ENCODE measurements around the gene PRKN. TPM values are rescaled to one million over a fixed set of nuclear protein-coding genes. Genes with fewer than 3 reads are reported as not detected.

Gene PRKN
- total and polyA plus RNA-seq, 2 donors (not counting 3 experiments of a cell fraction or from before 2014, with no cell fraction given) = 0.06 TPM; not detected in 1

GRCh38 chr6:161303628-161304340 is 1423.8 kb downstream of the PRKN start:
- intact Hi-C loops (cut with micrococcal nuclease) = no loop called here
- H2AFZ ChIP-seq (ENCODE audit: low read depth, low read length) = no peak overlapping the region
- no peaks in the 10 kb centered on the region for H3K9me1 ChIP-seq (replicated peaks; ENCODE audit: control insufficient read depth, extremely low read depth, insufficient read depth, low read length)
- no peaks in the 10 kb centered on the region for H3K27me3 ChIP-seq (ENCODE audit: control insufficient read depth in 2 of 2, insufficient read depth in 2 of 2, low read length in 2 of 2)
- dilution Hi-C loops (cut with MboI; ENCODE audit: extremely low pct_ligation_motif_present, low sequenced_read_pairs) = no loop called here
- no peak overlapping the region for H3K9ac ChIP-seq (replicated peaks; ENCODE audit: extremely low read depth, insufficient read depth, low read length)
- no peak for FAIRE-seq
- ChIA-PET CTCF (no interaction called here), POLR2A (no interaction called here)
- peak; percentile 36 for TF ChIP-seq FOS (IDR thresholded peaks at IDR 0.05; ENCODE audit: borderline replicate concordance, insufficient read depth, low read length)
- no peak for TF ChIP-seq POLR2A (IDR thresholded peaks at IDR 0.05; ENCODE audit: low read depth, low read length)
- TF ChIP-seq CTCF (IDR thresholded peaks at IDR 0.05; ENCODE audit: extremely low read depth in 1 of 2, insufficient read depth in 1 of 2, low read depth in 1 of 2, low read length in 2 of 2) = no peak
- no peaks in the 10 kb centered on the region for H3K36me3 ChIP-seq (ENCODE audit: control insufficient read depth in 2 of 2, extremely low read depth in 1 of 2, insufficient read depth in 2 of 2, low read length in 2 of 2)
- H3K27ac ChIP-seq (ENCODE audit: insufficient read depth, low read depth, low read length) = no peak overlapping the region
- no TSS peak for BruUV-seq (replicated peaks)
- no peaks in the 10 kb centered on the region for H3K9me3 ChIP-seq (replicated peaks; ENCODE audit: control insufficient read depth, insufficient read depth, low read length)
- H3K4me3 ChIP-seq (replicated peaks in 1 of 3; ENCODE audit: insufficient read depth in 1 of 3, low read depth in 1 of 3, low read length in 3 of 3) = no peak overlapping the region
- no peak for DNase-seq (ENCODE audit: low read depth, low spot score)
- H3K79me2 ChIP-seq (ENCODE audit: control insufficient read depth, insufficient read depth, low read length) = no peaks in the 10 kb centered on the region
- H3K4me2 ChIP-seq (ENCODE audit: insufficient read depth, low read length) = no peak overlapping the region
- H4K20me1 ChIP-seq (replicated peaks; ENCODE audit: control insufficient read depth, extremely low read depth, insufficient read depth, low read length) = no peaks in the 10 kb centered on the region
- no peaks in the 10 kb centered on the region for H3K4me1 ChIP-seq (ENCODE audit: control insufficient read depth, extremely low read depth, insufficient read depth, low read length)

GRCh38 chr6:161302949-161303348 is 1424.6 kb downstream of the PRKN start:
- Histone ChIP-seq H3K9ac (replicated peaks; ENCODE audit: extremely low read depth, insufficient read depth, low read length) (no peak overlapping the region), H3K4me3 (replicated peaks in 1 of 3; ENCODE audit: insufficient read depth in 1 of 3, low read depth in 1 of 3, low read length in 3 of 3) (no peak overlapping the region), H3K4me1 (ENCODE audit: control insufficient read depth, extremely low read depth, insufficient read depth, low read length) (no peaks in the 10 kb centered on the region), H3K27ac (ENCODE audit: insufficient read depth, low read depth, low read length) (no peak overlapping the region), H4K20me1 (replicated peaks; ENCODE audit: control insufficient read depth, extremely low read depth, insufficient read depth, low read length) (no peaks in the 10 kb centered on the region), H3K27me3 (ENCODE audit: control insufficient read depth in 2 of 2, insufficient read depth in 2 of 2, low read length in 2 of 2) (no peaks in the 10 kb centered on the region), H3K36me3 (ENCODE audit: control insufficient read depth in 2 of 2, extremely low read depth in 1 of 2, insufficient read depth in 2 of 2, low read length in 2 of 2) (no peaks in the 10 kb centered on the region), H3K9me3 (replicated peaks; ENCODE audit: control insufficient read depth, insufficient read depth, low read length) (no peaks in the 10 kb centered on the region), H2AFZ (ENCODE audit: low read depth, low read length) (no peak overlapping the region), H3K9me1 (replicated peaks; ENCODE audit: control insufficient read depth, extremely low read depth, insufficient read depth, low read length) (no peaks in the 10 kb centered on the region), H3K4me2 (ENCODE audit: insufficient read depth, low read length) (no peak overlapping the region), H3K79me2 (ENCODE audit: control insufficient read depth, insufficient read depth, low read length) (no peaks in the 10 kb centered on the region)
- no peak for DNase-seq (ENCODE audit: low read depth, low spot score)
- intact Hi-C loops (cut with micrococcal nuclease) = no loop called here
- POLR2A ChIA-PET = no interaction called here
- BruUV-seq (replicated peaks) = no TSS peak
- dilution Hi-C loops (cut with MboI; ENCODE audit: extremely low pct_ligation_motif_present, low sequenced_read_pairs) = no loop called here
- FAIRE-seq = no peak
- TF ChIP-seq EZH2 (IDR thresholded peaks at IDR 0.05; ENCODE audit: borderline replicate concordance, low read depth, low read length, severe bottlenecking) (no peak), JUN (IDR thresholded peaks at IDR 0.05; ENCODE audit: borderline replicate concordance, insufficient read depth, insufficient read length, low read depth) (no peak), POLR2AphosphoS5 (IDR thresholded peaks at IDR 0.05; ENCODE audit: insufficient read depth, low read depth, low read length) (no peak), POLR2A (IDR thresholded peaks at IDR 0.05; ENCODE audit: low read depth, low read length) (no peak), MAX (IDR thresholded peaks at IDR 0.05; ENCODE audit: insufficient read depth, insufficient read length) (no peak), GATA2 (IDR thresholded peaks at IDR 0.05; ENCODE audit: insufficient read depth, insufficient read length, low read depth, low read length) (no peak), FOS (IDR thresholded peaks at IDR 0.05; ENCODE audit: borderline replicate concordance, insufficient read depth, low read length) (no peak), CTCF (IDR thresholded peaks at IDR 0.05; ENCODE audit: extremely low read depth in 1 of 2, insufficient read depth in 1 of 2, low read depth in 1 of 2, low read length in 2 of 2) (no peak), MYC (IDR thresholded peaks at IDR 0.05; ENCODE audit: low read depth, low read length) (no peak)
- CTCF ChIA-PET = no interaction called here

Data from endothelial cell of umbilical vein (primary cell).